ENCODE results near the gene GATD1. TPM values are rescaled to one million over a fixed set of nuclear protein-coding genes. Genes with fewer than 3 reads are reported as not detected.
"Not testable (repeated sequence)": the region's sequence is repeated elsewhere in the genome, so short reads cannot be mapped to it uniquely, and the experiment has no call there.

GATD1 gene
- polyA plus RNA-seq, 3 donors: 85.0 to 111 (median 90.3) TPM

DNA sequence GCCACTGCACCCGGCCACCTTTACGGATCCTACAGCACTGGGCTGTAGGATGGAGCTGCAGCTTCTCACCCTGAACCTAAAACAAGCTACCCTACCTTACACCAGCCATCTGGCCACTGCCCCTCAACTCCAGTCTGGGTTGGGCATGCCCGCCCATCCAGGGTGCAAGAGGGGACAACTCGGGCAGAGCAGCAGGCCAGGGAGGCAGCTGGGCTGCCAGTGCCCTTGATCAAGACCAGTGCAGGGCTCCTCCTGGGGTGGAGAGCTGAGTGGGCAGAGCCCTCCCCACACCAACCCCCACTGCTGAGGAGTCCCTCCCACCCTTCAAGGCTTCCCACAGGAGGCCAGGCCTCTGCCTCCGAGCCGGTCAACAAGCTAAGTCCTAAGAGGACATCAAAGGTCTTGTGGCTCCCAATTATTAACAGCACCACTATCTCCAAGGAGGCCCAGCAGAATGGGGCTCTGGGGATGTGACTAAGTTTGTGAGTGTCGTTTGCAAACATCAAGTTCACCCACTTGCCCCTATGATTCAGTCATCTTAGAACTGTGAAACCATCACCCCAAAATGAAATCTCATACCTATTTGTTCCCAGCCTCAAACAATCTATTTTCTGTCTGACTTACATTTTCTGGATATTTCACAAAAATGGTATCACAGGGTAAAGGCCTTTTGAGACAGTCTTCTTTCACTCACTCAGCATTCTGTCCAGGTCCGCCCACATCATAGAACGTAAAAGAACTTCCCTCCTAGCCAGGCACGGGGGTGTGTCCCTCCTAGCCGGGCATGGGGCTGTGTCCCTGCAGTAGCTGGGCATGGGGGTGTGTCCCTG, 11.0 kb downstream of the GATD1 start:
- DNase-seq: no peak

DNA sequence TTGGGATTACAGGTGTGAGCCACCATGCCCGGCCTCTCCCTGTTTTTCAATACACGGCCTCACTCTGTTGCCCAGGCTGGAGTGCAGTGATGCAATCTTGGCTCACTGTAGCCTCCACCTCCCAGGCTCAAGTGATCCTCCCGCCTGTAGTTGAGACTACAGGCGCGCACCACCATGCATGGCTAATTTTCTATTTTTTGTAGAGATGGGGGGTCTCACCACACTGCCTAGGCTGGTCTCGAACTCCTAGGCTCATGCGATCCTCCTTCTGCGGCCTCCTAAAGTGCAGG, 11.5 kb downstream of the GATD1 start:
- no peak for DNase-seq

DNA sequence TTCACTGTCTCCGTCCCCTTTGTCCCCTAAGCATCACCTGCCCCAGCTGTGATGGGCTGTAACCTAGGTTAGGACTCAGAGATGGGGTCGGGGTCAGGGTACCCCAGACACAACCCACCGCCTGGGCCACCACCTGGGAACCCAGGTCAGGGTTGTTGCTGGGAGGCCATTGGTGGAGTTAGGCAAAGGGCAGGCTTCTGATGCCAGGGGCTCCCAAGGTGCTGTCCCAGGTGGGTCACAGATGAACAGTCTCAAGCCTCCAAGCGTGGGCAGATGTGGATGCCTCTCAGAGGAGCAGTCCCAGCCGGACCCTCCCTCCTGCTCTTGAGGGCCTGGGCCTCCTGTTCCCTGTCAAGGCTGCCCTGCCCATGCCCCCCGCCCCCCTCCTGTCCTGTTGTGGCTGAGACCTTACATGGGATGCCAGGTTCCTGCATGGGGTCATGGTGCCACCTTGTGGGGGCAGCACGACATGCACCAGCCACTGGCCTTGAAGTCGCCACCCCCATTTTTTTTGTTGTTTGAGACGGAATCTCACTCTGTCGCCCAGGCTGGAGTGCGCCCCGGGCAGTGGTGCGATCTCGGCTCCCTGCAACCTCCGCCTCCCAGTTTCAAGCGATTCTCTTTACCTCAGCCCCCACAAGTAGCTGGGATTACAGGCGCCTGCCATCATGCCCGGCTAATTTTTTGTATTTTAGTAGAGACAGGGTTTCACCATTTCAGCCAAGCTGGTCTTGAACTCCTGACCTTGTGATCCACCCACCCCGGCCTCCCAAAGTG, 12.1 kb downstream of the GATD1 start:
- DNase-seq: peak; percentile 46

DNA sequence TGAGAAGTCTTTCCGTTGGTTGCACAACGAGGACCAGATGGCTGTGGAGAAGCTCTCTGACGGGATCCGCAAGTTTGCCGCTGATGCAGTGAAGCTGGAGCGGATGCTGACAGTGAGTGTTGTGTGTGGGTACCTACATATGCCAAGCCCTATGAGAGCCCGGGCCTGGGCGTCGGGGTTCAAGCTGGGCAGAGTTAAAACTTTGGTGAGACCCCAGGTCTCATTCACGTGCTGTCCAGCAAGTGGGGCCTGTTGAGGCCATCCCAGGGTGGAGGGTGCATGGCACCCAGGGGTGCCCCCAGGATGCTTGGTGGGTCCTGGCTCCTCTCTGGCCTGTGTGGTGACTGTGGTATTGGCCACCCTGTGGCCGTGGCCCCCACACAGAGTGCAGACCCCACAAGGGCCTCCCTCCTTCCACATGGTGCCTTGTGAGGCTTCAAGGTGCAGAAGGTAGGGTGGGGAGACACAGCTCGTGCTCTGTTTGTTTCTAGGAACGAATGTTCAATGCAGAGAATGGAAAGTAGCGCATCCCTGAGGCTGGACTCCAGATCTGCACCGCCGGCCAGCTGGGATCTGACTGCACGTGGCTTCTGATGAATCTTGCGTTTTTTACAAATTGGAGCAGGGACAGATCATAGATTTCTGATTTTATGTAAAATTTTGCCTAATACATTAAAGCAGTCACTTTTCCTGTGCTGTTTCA, 12.8 kb downstream of the GATD1 start:
- DNase-seq: no peak

DNA sequence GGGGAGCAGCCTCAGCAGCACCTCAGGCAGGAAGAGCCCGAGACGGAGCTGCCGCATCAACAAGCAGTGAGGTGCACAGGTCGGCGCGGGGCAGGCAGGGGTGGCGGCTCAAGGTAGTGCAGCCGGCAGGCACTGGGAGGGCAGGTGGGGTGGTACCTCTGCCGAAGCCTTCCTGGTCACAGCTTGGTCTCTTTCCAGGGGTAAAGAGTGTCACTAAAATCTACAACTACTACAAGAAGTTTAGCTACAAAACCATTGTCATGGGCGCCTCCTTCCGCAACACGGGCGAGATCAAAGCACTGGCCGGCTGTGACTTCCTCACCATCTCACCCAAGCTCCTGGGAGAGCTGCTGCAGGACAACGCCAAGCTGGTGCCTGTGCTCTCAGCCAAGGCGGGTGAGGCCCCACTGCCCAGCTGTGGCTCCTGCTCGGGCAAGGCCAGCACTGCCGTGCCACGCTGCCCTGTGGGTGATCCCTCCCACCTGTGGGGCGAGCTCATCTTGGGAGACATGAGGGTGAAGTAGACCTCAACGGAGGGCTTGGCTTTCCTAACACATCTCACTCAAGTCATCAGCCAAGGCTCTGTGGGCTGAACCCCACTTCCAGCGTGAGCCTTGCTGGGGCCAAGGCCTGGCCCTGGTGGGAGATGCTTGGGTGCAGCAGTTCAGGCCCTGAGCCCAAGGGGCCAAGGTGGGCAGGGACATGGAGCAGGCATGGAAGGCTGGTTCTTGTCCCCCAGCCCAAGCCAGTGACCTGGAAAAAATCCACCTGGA, 13.6 kb downstream of the GATD1 start:
- no peak for DNase-seq

DNA sequence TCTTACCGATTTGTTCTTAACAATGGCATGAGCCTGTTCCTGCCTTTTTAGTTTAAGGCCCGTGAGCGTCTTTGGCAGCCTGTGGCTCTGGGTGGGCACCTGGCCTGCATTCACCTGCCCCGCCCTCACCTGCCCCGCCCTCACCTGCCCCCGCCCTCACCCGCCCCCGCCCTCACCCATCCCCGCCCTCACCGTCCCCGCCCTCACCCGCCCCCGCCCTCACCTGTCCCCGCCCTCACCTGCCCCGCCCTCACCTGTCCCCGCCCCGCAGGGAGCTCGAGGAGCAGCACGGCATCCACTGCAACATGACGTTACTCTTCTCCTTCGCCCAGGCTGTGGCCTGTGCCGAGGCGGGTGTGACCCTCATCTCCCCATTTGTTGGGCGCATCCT, 14.2 kb downstream of the GATD1 start:
- DNase-seq: no peak

DNA sequence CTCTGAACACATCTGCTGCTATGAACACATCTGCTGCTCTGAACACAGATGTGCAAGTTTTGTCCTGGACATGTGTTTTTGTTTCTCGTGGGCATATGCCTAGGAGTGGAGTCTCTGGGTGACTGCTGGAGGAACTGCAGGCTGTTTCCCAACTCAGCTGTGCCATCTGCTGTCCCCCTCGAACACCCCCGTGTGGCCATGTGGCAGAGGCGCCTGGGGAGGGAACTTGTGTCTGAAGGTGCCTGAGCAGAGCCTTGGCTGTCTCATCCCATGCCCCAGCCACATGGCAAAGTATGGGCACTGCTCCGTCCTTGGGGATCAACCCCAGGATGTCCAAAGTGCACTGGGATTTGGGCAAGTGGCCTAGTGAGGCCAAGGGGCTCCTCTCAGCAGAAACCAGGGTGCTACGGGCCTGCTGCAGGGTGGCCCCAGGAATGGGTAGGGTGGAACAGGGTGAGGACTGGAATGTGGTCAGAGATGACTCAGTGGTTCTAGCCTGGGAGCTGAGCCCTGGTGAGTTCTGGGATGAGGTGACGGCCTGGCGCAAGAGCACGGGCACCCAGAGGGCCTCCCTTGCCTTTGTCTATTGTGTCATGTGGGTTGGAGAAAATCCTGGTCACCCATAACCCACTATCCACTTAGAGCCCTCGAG, 14.7 kb downstream of the GATD1 start:
- DNase-seq: no peak

DNA sequence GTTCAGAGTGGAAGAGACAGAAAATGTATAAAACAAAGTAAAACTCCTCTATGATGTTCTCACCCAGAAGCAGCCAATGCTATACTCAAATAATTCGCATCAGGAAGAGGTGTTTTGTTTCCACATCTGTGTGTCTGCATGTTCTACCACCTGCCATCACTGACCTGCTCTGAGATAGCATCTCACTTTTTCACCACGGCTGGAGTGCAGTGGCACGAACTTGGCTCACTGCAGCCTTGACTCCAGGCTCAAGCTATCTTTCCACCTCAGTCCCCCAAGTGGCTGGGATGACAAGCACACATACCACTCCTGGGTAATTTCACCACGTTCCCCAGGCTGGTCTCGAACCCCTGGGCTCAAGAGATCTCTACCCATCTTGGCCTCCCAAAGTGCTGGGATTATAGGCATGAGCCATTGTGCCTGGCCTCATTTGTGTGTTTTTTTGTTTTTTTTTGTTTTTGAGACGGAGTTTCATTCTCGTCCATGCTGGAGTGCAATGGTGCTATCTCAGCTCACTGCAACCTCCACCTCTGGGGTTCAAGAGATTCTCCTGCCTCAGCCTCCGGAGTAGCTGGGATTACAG, 15.7 kb downstream of the GATD1 start:
- DNase-seq: no peak

DNA sequence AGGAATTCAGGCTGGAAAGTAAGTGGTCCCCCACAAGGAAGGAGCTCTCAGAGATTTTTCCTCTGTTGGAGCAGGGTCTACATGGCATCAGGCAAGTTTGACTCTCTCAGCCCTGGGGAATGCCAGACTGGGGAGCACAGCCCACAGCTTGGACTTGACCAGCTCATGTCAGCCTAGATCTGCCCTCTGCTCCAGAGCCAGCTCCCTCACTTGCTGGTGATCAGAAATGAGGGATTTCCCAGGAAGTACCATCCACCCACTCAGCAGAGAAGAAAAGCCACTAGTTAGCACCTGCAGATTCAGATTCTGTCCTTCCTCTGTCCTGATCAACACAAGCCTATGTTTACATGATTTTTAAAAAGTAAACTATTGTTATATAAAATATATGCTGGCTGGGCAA, 17.1 kb downstream of the GATD1 start:
- no peak for DNase-seq

DNA sequence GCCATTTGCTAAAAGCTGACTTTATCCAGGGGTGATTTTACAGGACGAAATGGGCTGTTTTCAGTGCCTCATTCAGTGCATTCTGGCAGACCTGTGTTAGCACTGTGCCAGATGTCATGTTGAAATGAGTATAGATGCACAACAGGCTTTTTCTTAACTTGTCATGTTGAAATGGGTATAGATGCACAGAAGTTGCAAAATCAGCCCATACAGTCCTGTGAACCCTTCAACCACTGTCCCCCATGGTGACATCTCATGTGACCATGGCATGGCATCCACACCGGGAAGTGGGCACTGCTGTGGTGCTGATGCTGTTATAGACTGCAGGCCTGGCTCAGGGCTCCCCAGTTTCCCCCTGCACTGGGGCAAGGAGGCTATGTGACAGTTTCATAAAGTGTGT, 27.6 kb downstream of the GATD1 start:
- no peak for DNase-seq

DNA sequence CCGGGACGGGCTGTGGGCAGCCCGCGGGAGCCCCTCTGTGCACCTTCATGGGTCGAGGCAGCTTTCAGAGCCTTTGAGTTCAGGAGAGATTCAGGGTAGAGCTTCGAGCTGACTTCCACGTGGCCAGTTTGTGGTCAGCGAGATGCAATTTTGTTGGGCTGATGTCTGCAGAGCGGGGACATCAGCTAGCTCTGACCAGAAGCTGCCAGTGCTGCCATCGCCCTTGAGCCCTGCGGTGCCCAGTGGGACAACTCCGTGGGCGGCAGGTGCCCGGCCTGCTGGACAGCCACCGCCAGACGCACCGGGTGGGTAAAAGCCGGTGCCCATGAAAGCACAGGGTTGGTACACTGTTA, 29.3 kb downstream of the GATD1 start:
- DNase-seq: no peak

DNA sequence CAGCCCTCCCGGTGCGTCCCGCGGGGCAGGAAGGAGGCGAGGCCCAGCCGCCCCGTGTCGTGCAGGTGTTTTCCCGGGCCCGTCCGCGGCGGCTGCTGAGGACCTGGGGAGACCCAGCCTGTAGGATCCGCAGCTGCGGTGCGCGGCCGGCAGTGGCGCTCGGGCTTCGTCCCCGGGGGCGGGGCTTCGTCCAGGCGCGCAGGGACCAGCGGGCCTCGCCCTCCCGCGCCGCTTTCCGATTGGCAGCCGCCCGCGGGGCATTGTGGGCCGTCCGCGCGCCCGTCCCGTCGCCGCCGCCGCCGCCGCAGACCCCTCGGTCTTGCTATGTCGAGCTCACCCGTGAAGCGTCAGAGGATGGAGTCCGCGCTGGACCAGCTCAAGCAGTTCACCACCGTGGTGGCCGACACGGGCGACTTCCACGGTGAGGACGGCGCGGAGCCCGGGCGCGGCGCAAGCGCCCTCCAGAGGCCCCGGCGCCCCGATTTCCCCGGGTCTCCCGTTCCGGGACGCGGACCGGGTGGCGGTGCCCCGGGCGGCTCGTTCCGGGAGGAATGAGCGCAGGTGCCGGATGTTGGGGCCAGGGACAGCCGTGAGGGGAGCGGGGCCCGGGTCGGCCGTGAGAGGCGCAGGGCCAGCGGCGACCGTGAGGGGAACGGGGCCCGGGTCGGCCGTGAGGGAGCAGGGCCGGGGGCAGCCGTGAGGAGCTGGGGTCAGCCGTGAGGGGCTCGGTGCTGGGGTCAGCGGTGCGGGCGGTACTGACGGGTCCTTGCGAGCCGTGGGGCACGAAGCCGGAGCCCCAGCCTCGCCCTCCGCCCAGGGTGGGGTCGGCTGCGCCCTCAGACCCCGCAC, 29.9 kb downstream of the GATD1 start, which contains the start of gene TALDO1:
TALDO1 (plus strand) TSS at position 307 of the 849 bp plus-strand sequence; CDS start at position 325, 18 bp downstream.
- DNase-seq: peak; percentile 90

DNA sequence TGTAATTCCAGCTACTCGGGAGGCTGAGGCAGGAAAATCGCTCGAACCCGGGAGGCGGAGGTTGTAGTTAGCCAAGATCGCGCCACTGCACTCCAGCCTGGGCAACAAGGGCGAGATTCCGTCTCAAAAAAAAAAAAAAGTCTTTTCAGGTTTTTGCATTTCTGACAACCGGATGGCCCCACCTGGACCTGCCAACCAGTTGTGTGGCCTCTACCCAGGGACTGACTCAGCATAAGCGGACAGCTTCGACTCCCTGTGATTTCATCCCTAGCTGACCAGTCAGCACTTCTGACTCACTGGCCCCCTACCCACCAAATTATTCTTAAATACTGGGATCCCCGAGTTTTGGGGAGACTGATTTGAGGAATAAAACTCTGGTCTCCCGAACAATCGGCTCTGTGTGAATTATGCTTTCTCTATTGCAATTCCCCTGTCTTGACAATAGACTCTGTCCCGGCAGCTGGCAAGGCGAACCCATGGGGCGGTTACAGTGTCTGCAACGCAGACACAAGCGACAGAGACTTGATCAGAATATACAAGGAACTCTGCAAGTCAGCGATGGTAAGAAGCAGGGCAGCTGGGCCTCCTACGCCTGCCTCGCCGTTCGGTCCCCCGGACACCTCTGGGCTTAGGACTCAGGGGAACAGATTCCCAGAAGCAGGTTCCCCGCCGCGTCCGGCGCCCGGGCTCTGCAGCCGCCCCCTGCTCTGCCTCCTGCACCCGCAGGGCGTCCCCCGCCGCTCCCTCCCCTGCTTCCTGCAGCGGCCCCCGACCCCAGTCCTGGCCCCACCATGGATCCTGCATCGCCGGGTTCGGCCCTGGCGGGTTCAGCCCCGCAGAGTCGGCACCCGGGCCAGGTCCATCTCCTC, 30.8 kb downstream of the GATD1 start:
- DNase-seq: no peak

DNA sequence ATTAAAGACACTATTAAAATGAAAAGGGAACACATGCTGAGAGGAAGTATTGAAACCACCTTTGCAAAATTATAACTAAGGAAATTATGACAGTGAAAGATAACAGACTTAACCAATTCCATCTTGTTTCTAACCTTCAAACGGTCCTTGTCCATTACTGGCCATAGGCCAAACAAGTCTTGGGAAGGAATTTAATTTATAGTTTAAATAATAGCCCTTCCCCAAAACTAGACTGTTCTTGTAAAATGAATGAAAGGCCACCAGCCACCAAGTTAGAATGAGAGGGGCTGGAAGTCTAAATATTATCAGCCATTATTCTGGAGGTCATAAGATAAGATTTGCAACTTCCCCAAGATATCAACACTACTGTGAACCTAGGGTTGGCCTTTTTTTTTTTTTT, 31.9 kb downstream of the GATD1 start:
- no peak for DNase-seq

DNA sequence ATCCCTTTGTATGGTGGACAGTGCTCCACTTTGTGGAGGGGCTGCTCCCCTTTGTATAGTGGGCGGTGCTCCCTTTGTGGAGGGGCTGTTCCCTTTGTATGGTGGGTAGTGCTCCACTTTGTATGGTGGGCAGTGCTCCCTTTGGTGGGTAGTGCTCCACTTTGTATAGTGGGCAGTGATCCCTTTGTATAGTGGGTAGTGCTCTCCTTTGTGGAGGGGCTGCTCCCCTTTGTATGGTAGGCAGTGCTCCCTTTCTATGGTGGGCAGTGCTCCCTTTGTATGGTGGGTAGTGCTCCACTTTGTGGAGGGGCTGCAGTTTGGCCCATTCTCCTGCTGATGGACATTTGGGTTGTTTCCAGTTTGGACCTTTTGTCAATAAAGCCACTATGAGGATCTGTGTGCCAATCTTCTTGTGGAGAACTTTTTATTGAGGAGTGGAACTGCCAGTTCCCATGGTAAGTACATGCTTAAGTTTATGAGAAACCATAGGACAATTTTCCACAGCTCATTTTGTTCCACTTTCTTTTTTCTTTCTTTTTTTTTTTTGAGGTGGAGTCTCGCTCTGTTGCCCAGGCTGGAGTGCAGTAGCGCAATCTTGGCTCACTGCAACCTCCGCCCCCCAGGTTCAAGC, 34.6 kb downstream of the GATD1 start:
- no peak for DNase-seq

DNA sequence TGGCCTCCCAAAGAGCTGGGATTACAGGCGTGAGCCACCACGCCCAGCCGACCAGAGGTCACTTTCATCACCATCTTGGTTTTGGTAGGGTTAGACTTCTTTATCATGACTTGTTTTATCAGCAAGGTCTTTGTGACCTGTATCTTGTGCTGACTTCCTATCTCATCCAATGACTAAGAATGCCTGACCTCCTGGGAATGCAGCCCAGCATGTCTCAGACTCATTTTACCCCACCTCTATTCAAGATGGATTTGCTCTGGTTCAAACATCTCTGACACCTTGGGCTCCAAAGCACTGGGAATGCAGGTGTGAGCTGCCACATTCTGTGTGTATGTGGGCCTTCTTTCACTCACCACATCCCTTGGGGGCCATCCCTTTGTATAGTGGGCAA, 35.1 kb downstream of the GATD1 start:
- DNase-seq: no peak

DNA sequence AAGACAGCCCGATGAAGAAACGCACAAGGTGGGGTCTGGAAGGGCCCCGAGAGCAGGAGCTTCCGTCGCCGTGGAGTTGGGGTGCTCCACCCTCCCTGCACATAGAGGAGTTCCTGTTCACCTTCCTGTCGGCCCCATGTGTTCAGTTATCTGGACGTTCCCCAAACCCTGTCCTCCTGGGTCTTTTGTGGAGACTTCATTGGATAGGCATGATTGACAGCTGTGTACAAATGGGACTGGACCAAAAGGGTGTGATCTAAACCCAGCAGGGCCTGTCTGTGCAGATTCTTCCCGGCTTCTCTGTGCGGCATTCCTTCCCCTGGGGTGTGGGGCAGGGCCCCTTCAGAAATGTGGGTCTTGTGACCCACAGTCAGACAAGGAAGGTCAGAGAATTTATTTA, 39.4 kb downstream of the GATD1 start:
- not testable (repeated sequence) for DNase-seq

DNA sequence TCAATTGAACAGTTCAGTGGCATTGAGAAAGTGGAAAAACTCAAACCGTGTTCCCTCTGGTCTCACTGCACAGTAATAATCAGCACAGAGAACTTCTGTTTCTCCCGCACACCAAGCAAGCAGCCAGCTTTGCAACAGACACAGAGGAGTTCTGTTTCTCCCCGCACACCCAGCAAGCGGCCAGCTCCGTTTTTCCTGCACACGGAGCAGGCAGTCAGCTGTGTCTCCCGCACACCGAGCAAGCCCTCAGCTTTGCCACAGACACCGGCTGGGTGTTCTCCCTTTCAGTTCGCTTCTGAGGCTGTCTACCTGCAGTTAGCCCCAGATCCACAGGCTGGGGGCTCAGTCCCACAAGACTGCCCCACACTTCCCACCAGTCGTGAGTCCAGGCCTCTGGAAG, 39.9 kb downstream of the GATD1 start:
- DNase-seq: no peak

DNA sequence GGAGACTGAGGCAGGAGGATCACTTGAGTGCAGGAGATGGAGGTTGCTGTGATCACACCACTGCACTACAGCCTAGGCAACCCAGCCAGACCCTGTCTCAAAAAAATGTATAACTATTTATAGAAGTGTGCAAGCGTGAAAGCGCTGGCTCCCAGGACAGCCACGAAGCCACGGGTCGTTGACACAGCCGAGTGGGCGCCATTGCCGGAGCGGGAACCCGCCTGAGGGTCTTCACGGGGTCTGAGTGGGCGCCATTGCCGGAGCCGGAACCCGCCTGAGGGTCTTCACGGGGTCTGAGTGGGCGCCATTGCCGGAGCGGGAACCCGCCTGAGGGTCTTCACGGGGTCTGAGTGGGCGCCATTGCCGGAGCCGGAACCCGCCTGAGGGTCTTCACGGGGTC, 42.7 kb downstream of the GATD1 start:
- not testable (repeated sequence) for DNase-seq

Measured in renal pelvis (tissue), 4 donors.